ENCODE data around the gene MOSPD3.

DNA sequence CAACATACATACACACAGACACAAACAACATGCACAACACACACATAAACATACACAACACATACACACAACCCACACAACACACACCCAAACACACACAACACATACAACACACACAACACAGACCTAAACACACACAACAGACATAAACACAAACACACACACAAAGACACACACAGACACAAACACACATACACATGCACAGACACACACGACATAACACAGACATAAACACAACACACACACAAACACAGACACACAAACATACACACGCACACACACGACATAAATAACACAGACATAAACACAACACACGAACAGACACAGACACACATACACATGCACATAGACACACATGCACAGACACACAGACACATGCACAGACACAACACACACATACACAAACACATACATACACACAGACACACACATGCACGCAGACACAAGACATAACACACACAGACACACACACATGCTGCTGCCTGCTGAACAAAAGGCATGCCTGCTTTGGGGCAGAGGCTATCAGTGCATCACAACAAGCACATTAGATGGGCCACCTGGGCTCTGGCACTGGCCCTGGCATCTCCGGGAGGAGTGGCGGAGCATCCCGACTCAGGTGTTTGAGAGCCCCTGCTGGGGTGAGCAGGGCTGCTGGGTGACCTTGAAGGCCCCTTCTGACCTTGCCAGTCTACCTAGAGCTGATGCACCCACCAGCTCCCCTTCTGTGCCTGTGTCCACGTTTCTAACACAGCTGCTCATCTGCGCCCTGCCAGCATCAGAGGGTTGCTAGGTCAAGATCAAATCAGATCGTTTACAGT lies 31.7 kb upstream of the MOSPD3 start:
- no peak for TF ChIP-seq CTCF (IDR thresholded peaks at IDR 0.05)
- TF ChIP-seq POLR2A (IDR thresholded peaks at IDR 0.05), result no peak
- no peak for TF ChIP-seq POLR2AphosphoS5 (IDR thresholded peaks at IDR 0.05)
